Esophagus muscularis mucosa (tissue), 4 donors: Measurements from ENCODE around the gene LOC128125822.

Experiments used
- DNase-seq: peaks from one replicate; pipeline ENCODE4 v3.0.0-alpha.2; 2017; ENCODE audit errors: extremely low spot score
- H3K27ac ChIP-seq, 4 donors: fragments of 200-600 bp; sonication (generic); replicated peaks in 1 of 4; 1 replicate in 3 of 4; 2 replicates in 1 of 4; pipeline ENCODE4 v1.5.1; 2016 to 2019; ENCODE audit warnings: mild to moderate bottlenecking in 1 of 4
- H3K27me3 ChIP-seq, 4 donors: fragments of 200-600 bp; sonication (generic); one replicate each; pipeline versions ENCODE4 v1.5.1 to v1.6.0; 2016 to 2019
- H3K36me3 ChIP-seq, 4 donors: fragments of 200-600 bp; sonication (generic); one replicate each; pipeline ENCODE4 v1.5.1; 2016 to 2019
- H3K4me1 ChIP-seq, 4 donors: fragments of 200-600 bp; sonication (generic); one replicate each; pipeline ENCODE4 v1.5.1; 2016 to 2019
- H3K4me3 ChIP-seq, 4 donors: fragments of 200-600 bp; sonication (generic); 1 replicate in 2 of 4; 2 replicates in 2 of 4; pipeline ENCODE4 v1.5.1; 2016 to 2019; ENCODE audit warnings: mild to moderate bottlenecking in 4 of 4, moderate library complexity in 1 of 4
- H3K9me3 ChIP-seq, 4 donors: fragments of 200-600 bp; sonication (generic); 1 replicate in 3 of 4; 2 replicates in 1 of 4; pipeline ENCODE4 v1.5.1; 2016 to 2019
- EP300 ChIP-seq: sonication (generic); formaldehyde crosslinking; IDR thresholded peaks from one replicate; pipeline ENCODE4 v1.6.1; 2017; ENCODE audit warnings: antibody characterized with exemption
- POLR2A ChIP-seq: fragments of 450-650 bp; IDR thresholded peaks from one replicate; pipeline ENCODE4 v1.6.1; 2017; ENCODE audit warnings: antibody characterized with exemption, moderate library complexity, mild to moderate bottlenecking, low read depth
- POLR2AphosphoS5 ChIP-seq, 2 donors: sonication (generic); formaldehyde crosslinking; IDR thresholded peaks; one replicate each; pipeline ENCODE4 v1.6.1; 2017; ENCODE audit warnings: antibody characterized with exemption in 2 of 2
- WGBS: methylation state at CpG from one replicate; pipeline ENCODE4 v1.1.5; 2018; 5-methylcytosine and 5-hydroxymethylcytosine counted together
- intact Hi-C: fragments of 100-400 bp; cut with DNase I; formaldehyde crosslinking; loops from one replicate; pipeline ENCODE4 v1.15.1; 2023
- TF ChIP-seq, protein P1 (sequence below), 3 experiments: fragments of 200-600 bp in 2 of 3; fragments of 450-650 bp in 1 of 3; sonication (generic) in 2 of 3; IDR thresholded peaks; one replicate each; pipeline ENCODE4 v1.5.1; 2017 to 2019; ENCODE audit warnings: antibody characterized with exemption in 3 of 3, mild to moderate bottlenecking in 2 of 3, moderate library complexity in 1 of 3

Gene LOC128125822

DNA sequence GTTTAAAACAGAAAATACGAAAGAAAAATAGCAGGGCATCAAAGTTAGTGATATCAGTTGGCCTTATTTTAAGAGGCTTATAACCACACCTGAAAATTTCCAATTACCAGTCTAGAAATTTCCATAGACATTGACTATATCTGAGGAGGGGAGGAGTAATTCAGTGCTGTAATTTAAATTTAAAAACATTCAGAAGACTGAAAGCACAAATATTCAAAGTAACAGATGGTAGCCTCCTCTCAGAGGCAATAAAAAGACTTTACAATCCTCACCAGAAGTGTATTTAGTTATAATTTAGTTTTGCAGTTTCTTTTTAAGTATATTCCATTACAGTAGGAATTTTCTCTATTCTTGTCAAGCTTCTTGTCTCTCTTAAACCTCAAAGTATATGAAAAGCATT is 18.4 kb upstream of the LOC128125822 start:
- H3K4me1 ChIP-seq = no peaks in the 10 kb centered on the region
- no peak for TF ChIP-seq POLR2AphosphoS5 (IDR thresholded peaks at IDR 0.05)
- no peak for TF ChIP-seq POLR2A
- TF ChIP-seq EP300 = no peak
- TF ChIP-seq, protein P1, sequence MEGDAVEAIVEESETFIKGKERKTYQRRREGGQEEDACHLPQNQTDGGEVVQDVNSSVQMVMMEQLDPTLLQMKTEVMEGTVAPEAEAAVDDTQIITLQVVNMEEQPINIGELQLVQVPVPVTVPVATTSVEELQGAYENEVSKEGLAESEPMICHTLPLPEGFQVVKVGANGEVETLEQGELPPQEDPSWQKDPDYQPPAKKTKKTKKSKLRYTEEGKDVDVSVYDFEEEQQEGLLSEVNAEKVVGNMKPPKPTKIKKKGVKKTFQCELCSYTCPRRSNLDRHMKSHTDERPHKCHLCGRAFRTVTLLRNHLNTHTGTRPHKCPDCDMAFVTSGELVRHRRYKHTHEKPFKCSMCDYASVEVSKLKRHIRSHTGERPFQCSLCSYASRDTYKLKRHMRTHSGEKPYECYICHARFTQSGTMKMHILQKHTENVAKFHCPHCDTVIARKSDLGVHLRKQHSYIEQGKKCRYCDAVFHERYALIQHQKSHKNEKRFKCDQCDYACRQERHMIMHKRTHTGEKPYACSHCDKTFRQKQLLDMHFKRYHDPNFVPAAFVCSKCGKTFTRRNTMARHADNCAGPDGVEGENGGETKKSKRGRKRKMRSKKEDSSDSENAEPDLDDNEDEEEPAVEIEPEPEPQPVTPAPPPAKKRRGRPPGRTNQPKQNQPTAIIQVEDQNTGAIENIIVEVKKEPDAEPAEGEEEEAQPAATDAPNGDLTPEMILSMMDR (IDR thresholded peaks at IDR 0.05) = no peak
- WGBS = 77% methylated on average over 1 of the region's 1 CpG

DNA sequence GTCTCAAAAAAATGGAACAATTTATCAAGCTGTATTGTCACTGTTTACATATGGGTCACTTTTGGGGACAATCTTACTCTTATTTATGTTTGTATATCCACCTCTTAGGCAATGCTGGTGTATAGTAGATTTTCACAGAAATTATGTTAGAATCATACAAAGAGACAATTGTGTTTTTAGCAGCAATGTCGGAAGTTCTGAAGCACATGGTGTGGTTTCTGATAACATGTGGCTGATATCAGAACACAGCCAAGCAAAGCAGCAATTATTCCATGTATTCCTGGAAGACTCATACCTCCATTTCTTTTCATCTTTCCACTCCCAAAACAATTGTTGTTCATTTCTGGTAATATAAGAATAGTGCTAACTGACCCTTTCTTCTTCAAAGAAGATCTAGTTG is 17.5 kb upstream of the LOC128125822 start:
- WGBS = 88% methylated on average over 1 of the region's 1 CpG
- TF ChIP-seq POLR2A (no peak), EP300 (no peak), POLR2AphosphoS5 (IDR thresholded peaks at IDR 0.05) (no peak)
- TF ChIP-seq, protein P1 (IDR thresholded peaks at IDR 0.05) = no peak
- Histone ChIP-seq H3K9me3 (no peaks in the 10 kb centered on the region), H3K4me1 (no peaks in the 10 kb centered on the region), H3K4me3 (no peak overlapping the region), H3K36me3 (no peaks in the 10 kb centered on the region), H3K27ac (no peak overlapping the region), H3K27me3 (no peaks in the 10 kb centered on the region)
- no peak for DNase-seq
- intact Hi-C loops = no loop called here

More for the DNA sequence above, 18.4 kb upstream of the LOC128125822 start:
- Histone ChIP-seq H3K27ac (no peak overlapping the region), H3K4me3 (no peak overlapping the region), H3K9me3 (no peaks in the 10 kb centered on the region), H3K27me3 (no peaks in the 10 kb centered on the region), H3K36me3 (no peaks in the 10 kb centered on the region)
- DNase-seq = no peak
- intact Hi-C loops = no loop called here

DNA sequence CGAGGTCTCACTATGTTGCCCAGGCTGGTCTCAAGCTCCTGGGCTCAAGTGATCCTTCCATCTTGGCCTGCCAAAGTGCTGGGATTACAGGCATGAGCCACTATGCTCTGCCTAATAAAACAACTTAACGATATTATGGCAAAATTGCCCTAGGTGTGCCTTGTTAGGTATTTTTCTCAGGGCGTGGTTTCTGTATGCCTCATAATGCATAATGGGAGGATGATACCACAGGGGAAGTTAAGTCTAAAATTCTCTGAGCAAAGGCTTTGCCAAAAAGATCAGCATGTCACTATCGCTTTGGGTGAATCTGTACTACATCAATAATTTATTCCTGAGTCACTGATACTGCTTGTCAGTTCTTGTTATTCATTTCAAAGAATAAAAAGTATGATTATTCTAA is 15.9 kb upstream of the LOC128125822 start:
- 87% methylated on average over 4 of the region's 4 CpGs for WGBS
- Histone ChIP-seq H3K9me3 (no peaks in the 10 kb centered on the region), H3K4me3 (no peak overlapping the region), H3K36me3 (no peaks in the 10 kb centered on the region), H3K27ac (no peak overlapping the region), H3K27me3 (no peaks in the 10 kb centered on the region), H3K4me1 (no peaks in the 10 kb centered on the region)
- TF ChIP-seq EP300 (no peak), POLR2A (no peak), POLR2AphosphoS5 (IDR thresholded peaks at IDR 0.05) (no peak)
- TF ChIP-seq, protein P1 (IDR thresholded peaks at IDR 0.05) = no peak
- no peak for DNase-seq
- intact Hi-C loops = no loop called here

DNA sequence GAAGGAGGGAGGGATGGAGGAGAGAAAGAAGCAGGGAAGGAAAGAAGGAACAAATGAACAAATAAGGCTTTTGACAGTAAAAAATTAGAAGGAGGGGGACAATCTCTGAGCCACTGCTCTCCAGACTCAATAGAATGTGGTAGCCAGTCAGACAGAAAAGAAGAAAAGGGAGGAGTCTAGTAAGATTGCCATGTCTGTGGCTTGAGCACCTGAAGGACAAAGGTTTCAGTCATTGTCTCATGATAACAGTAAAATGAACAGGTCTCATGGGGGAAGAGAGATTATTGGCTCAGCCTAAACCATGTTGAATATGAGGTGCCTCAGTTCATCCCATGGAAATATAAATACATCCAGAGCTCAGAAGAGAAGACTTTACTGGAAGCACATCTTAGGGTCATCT is 14.0 kb upstream of the LOC128125822 start:
- Histone ChIP-seq H3K4me3 (no peak overlapping the region), H3K27me3 (no peaks in the 10 kb centered on the region), H3K36me3 (no peaks in the 10 kb centered on the region), H3K9me3 (no peaks in the 10 kb centered on the region), H3K27ac (no peak overlapping the region), H3K4me1 (no peaks in the 10 kb centered on the region)
- TF ChIP-seq, protein P1 (IDR thresholded peaks at IDR 0.05) = no peak
- TF ChIP-seq POLR2A = no peak
- TF ChIP-seq EP300 = no peak
- TF ChIP-seq POLR2AphosphoS5 (IDR thresholded peaks at IDR 0.05) = no peak
- no peak for DNase-seq
- intact Hi-C loops = no loop called here

DNA sequence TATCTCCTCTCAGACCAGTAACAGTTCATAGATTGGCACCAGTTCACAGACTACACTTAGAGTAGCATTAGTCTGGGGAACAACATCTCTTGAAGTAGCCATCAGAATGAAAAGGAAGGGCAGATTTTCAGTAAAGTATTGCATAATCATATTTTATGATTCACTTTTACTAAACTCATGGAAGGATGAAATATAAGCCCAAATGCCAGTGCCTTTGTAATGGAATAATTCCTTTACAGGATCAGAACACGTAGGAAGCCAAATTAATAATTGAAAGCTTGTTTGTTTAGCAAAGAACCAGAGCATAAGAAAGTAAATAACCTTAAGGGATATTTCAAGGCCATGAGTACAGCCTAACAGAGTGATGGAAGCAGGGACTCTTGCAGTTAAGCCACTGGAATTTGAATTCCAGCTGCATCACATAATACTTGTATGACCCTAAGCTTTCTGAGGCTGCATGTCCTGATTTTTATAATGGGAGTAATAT is 11.4 kb upstream of the LOC128125822 start:
- no peak for DNase-seq
- Histone ChIP-seq H3K36me3 (no peaks in the 10 kb centered on the region), H3K27ac (no peak overlapping the region), H3K4me1 (no peaks in the 10 kb centered on the region), H3K4me3 (no peak overlapping the region), H3K9me3 (no peaks in the 10 kb centered on the region), H3K27me3 (no peaks in the 10 kb centered on the region)
- intact Hi-C loops = no loop called here
- 77% methylated on average over 1 of the region's 1 CpG for WGBS
- TF ChIP-seq POLR2A (no peak), POLR2AphosphoS5 (IDR thresholded peaks at IDR 0.05) (no peak), EP300 (no peak)
- TF ChIP-seq, protein P1 (IDR thresholded peaks at IDR 0.05) = no peak
